Measurements from ENCODE around the gene SH2D3C. TPM values are rescaled to one million over a fixed set of nuclear protein-coding genes. Genes with fewer than 3 reads are reported as not detected.

The SH2D3C gene
- total and polyA plus RNA-seq, 9 of the 15 experiments (the other 6 are each of a cell fraction or from before 2014, with no cell fraction given): 0.03 to 1.2 (median 0.22) TPM; not detected in 1

DNA sequence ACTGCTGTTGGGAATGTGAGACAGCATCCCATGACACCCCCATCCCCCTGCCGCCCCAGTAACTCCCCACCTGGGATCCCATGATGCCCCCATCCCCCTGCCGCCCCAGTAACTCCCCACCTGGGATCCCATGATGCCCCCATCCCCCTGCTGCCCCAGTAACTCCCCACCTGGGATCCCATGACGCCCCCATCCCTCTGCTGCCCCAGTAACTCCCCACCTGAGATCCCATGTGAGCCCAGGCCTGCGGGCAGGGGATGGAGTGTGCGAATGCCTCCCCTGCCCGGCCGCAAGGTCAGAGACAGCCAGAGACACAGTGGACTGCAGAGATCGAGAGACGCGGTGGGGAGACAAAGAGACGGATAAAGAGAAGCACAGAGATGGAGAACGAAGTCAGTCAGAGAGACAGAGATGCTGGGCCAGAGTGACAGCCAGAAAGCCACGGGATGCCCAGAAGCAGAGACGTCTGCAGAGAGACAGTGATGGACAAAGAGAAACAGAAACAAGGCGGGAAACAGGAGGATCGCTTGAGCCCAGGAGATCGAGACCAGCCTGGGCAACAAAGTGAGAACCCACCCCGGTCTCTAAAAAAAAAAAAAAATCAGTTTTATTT lies 992 bp downstream of the SH2D3C start:
- Histone ChIP-seq H3K9me3 (replicated peaks; ENCODE audit: control insufficient read depth, insufficient read depth, low read depth, low read length) (no peaks in the 10 kb centered on the region), H3K4me2 (ENCODE audit: insufficient read depth, low read length) (no peak overlapping the region), H2AFZ (ENCODE audit: low read depth, low read length) (no peak overlapping the region), H3K36me3 (ENCODE audit: control insufficient read depth, insufficient read depth, low read length) (no peaks in the 10 kb centered on the region), H4K20me1 (replicated peaks; ENCODE audit: control insufficient read depth, insufficient read depth, low read length) (no peaks in the 10 kb centered on the region), H3K4me3 (no peak overlapping the region), H3K79me2 (ENCODE audit: control insufficient read depth, insufficient read depth, low read length) (no peaks in the 10 kb centered on the region), H3K9me1 (ENCODE audit: control insufficient read depth, insufficient read depth, low read length) (no peaks in the 10 kb centered on the region), H3K4me1 (replicated peaks in 1 of 2; ENCODE audit: control insufficient read depth in 2 of 2, insufficient read depth in 2 of 2, low read length in 2 of 2) (peaks cover 24 to 41% of the 10 kb centered on the region in 2 experiments), H3K27me3 (ENCODE audit: control insufficient read depth in 2 of 2, insufficient read depth in 2 of 2, low read length in 2 of 2) (no peaks in the 10 kb centered on the region), H3K9ac (ENCODE audit: insufficient read depth in 1 of 2, low read depth in 2 of 2, low read length in 2 of 2) (peak overlapping the region in 1 of 2 experiments; percentile 18; a peak in 1 of 4 replicates), H3K27ac (ENCODE audit: extremely low read depth, low read depth, low read length) (no peak overlapping the region)
- in situ Hi-C loops (cut with MboI): no loop called here
- DNase-seq (ENCODE audit: extremely low read depth in 1 of 4, low spot score in 3 of 4) (no peak), FAIRE-seq (no peak), ATAC-seq (no peak)
- 80% methylated on average over 16 of the region's 18 CpGs for WGBS (ENCODE audit: insufficient coverage, low coverage, missing lambda C conversion rate)
- ChIA-PET CTCF (ENCODE audit: low intra/inter-chr PET ratio) (no interaction called here), POLR2A (interaction anchor here (1.1 kb wide), 1 partner anchor 11 kb away, joined by 4 read pairs; no protein-coding TSS in a partner anchor)
- intact Hi-C loops (cut with micrococcal nuclease): no loop called here
- no peak for TF ChIP-seq HES1 (IDR thresholded peaks at IDR 0.05; ENCODE audit: low read depth)
- TF ChIP-seq MLLT1 (IDR thresholded peaks at IDR 0.05): peak in 1 of 2 experiments; percentile 40; a peak in 1 of 4 replicates
- no TSS peak for BruUV-seq (replicated peaks)

All from K562 (cell line).